Smooth muscle cell (in vitro differentiated cells): ENCODE data around the gene RBM4. TPM values are rescaled to one million over a fixed set of nuclear protein-coding genes. Genes with fewer than 3 reads are reported as not detected.

Experiments used
- DNase-seq: peaks from one replicate; lab custom pipeline; 2025; ENCODE audit not compliant: unreplicated experiment; lab: John Stamatoyannopoulos, UW
- H2AFZ ChIP-seq: fragments of 200-600 bp; sonication (generic); 2 replicates; pipeline ENCODE4 v1.6.0; 2016; ENCODE audit warnings: antibody characterized with exemption, low read depth, mild to moderate bottlenecking
- H3F3A ChIP-seq: fragments of 200-600 bp; sonication (generic); 2 replicates; pipeline ENCODE4 v1.6.0; 2017; ENCODE audit warnings: antibody characterized with exemption, low read depth
- H3K27ac ChIP-seq: fragments of 200-600 bp; sonication (generic); 2 replicates; pipeline ENCODE4 v1.5.1; 2016; ENCODE audit warnings: low read depth, mild to moderate bottlenecking
- H3K27me3 ChIP-seq: fragments of 200-600 bp; sonication (generic); 2 replicates; pipeline ENCODE4 v1.6.1; 2016; ENCODE audit warnings: low read depth, mild to moderate bottlenecking
- H3K36me3 ChIP-seq: fragments of 200-600 bp; sonication (generic); 2 replicates; pipeline ENCODE4 v1.5.1; 2016; ENCODE audit warnings: low read depth
- H3K4me1 ChIP-seq: fragments of 200-600 bp; sonication (generic); 2 replicates; pipeline ENCODE4 v1.5.1; 2016; ENCODE audit warnings: low read depth
- H3K4me2 ChIP-seq: fragments of 200-600 bp; sonication (generic); 2 replicates; pipeline ENCODE4 v1.6.0; 2016; ENCODE audit warnings: mild to moderate bottlenecking
- H3K4me3 ChIP-seq: fragments of 200-600 bp; sonication (generic); 2 replicates; pipeline ENCODE4 v1.5.1; 2016; ENCODE audit warnings: mild to moderate bottlenecking
- H3K79me2 ChIP-seq: fragments of 200-600 bp; sonication (generic); 2 replicates; pipeline ENCODE4 v1.6.0; 2016; ENCODE audit warnings: low read depth, mild to moderate bottlenecking
- H3K9ac ChIP-seq: fragments of 200-600 bp; sonication (generic); 2 replicates; pipeline ENCODE4 v1.6.0; 2016; ENCODE audit warnings: low read depth
- H3K9me3 ChIP-seq: fragments of 200-600 bp; sonication (generic); replicated peaks from 2 replicates; pipeline ENCODE4 v1.5.1; 2016; ENCODE audit warnings: low read depth
- H4K20me1 ChIP-seq: fragments of 200-600 bp; sonication (generic); 2 replicates; pipeline ENCODE4 v1.6.0; 2016; ENCODE audit warnings: low read depth
- CTCF ChIP-seq: fragments of 200-600 bp; sonication (generic); IDR thresholded peaks from 2 replicates; pipeline ENCODE4 v1.5.1; 2017; ENCODE audit warnings: borderline replicate concordance, mild to moderate bottlenecking, antibody characterized with exemption; ENCODE audit not compliant: insufficient read depth, poor library complexity, severe bottlenecking
- WGBS: methylation state at CpG from one replicate; pipeline ENCODE4 v1.1.7; 2016; ENCODE audit warnings: low lambda C conversion rate; 5-methylcytosine and 5-hydroxymethylcytosine counted together
- polyA plus RNA-seq: library from polyadenylated mRNA; unstranded; fragments of >200 nt; fragmentation: Nextera tagmentation; extraction: Ambion mirVana; gene quantifications from 2 replicates; pipeline ENCODE4 v1.2.1, GENCODE V29; 2016
- total RNA-seq: library from RNA; depleted of rRNA; stranded (reverse); fragments of >200 nt; gene quantifications from 2 replicates; pipeline ENCODE4 v1.2.3, GENCODE V29; 2014

The RBM4 gene
- total and polyA plus RNA-seq, 2 experiments from 2014 or later: 121 to 125 TPM

GRCh38 chr11:66624450-66624849 lies 14.1 kb upstream of the RBM4 start:
- Histone ChIP-seq H3F3A (peaks cover 12% of the 10 kb centered on the region), H3K36me3 (peaks cover 4% of the 10 kb centered on the region)

GRCh38 chr11:66625041-66625751 lies 13.3 kb upstream of the RBM4 start:
- Histone ChIP-seq H4K20me1 (peaks cover 100% of the 10 kb centered on the region), H3K36me3 (peaks cover 4% of the 10 kb centered on the region)

More at GRCh38 chr11:66624450-66624849, 14.1 kb upstream of the RBM4 start:
- Histone ChIP-seq H3K27me3 (no peaks in the 10 kb centered on the region), H3K4me3 (no peak overlapping the region), H3K27ac (no peak overlapping the region), H3K4me2 (no peak overlapping the region), H3K9me3 (no peaks in the 10 kb centered on the region), H4K20me1 (peaks cover 100% of the 10 kb centered on the region), H2AFZ (no peak overlapping the region), H3K79me2 (peaks cover 99% of the 10 kb centered on the region), H3K9ac (no peak overlapping the region), H3K4me1 (peaks cover 15% of the 10 kb centered on the region)
- 95% methylated on average over 16 of the region's 16 CpGs for WGBS
- no peak for TF ChIP-seq CTCF
- DNase-seq: no peak

GRCh38 chr11:66625752-66626149 lies 12.8 kb upstream of the RBM4 start:
- Histone ChIP-seq H3K36me3 (peaks cover 4% of the 10 kb centered on the region), H3K27ac (no peak overlapping the region)
- no peak for TF ChIP-seq CTCF

More at GRCh38 chr11:66625041-66625751, 13.3 kb upstream of the RBM4 start:
- no peak overlapping the region for H3K4me3 ChIP-seq
- H3K9me3 ChIP-seq: no peaks in the 10 kb centered on the region
- no peak overlapping the region for H3K27ac ChIP-seq
- no peak overlapping the region for H3K9ac ChIP-seq
- WGBS: 99% methylated on average over 26 of the region's 26 CpGs
- no peak overlapping the region for H3K4me2 ChIP-seq
- DNase-seq: no peak
- no peak for TF ChIP-seq CTCF
- H3K27me3 ChIP-seq: no peaks in the 10 kb centered on the region
- H3F3A ChIP-seq: peaks cover 12% of the 10 kb centered on the region
- H3K79me2 ChIP-seq: peaks cover 100% of the 10 kb centered on the region
- peaks cover 10% of the 10 kb centered on the region for H3K4me1 ChIP-seq
- no peak overlapping the region for H2AFZ ChIP-seq

GRCh38 chr11:66626382-66626781 lies 12.1 kb upstream of the RBM4 start:
- Histone ChIP-seq H3K27me3 (no peaks in the 10 kb centered on the region), H3K79me2 (peaks cover 100% of the 10 kb centered on the region), H3F3A (peaks cover 9% of the 10 kb centered on the region), H4K20me1 (peaks cover 100% of the 10 kb centered on the region), H3K36me3 (peaks cover 4% of the 10 kb centered on the region), H3K9ac (no peak overlapping the region), H3K4me2 (no peak overlapping the region), H3K4me3 (no peak overlapping the region), H3K4me1 (no peaks in the 10 kb centered on the region), H3K9me3 (no peaks in the 10 kb centered on the region), H3K27ac (no peak overlapping the region), H2AFZ (no peak overlapping the region)
- TF ChIP-seq CTCF: no peak
- WGBS: 98% methylated on average over 25 of the region's 25 CpGs
- DNase-seq: no peak

More at GRCh38 chr11:66625752-66626149, 12.8 kb upstream of the RBM4 start:
- 98% methylated on average over 9 of the region's 9 CpGs for WGBS
- H3F3A ChIP-seq: peaks cover 9% of the 10 kb centered on the region
- H3K27me3 ChIP-seq: no peaks in the 10 kb centered on the region
- peaks cover 100% of the 10 kb centered on the region for H3K79me2 ChIP-seq
- peaks cover 100% of the 10 kb centered on the region for H4K20me1 ChIP-seq
- no peak overlapping the region for H3K4me2 ChIP-seq
- H2AFZ ChIP-seq: no peak overlapping the region
- H3K9me3 ChIP-seq: no peaks in the 10 kb centered on the region
- H3K4me1 ChIP-seq: peaks cover 4% of the 10 kb centered on the region
- no peak overlapping the region for H3K9ac ChIP-seq
- DNase-seq: no peak
- H3K4me3 ChIP-seq: no peak overlapping the region
